ENCODE data around the gene NCAM1.
"Not testable (repeated sequence)": the region's sequence is repeated elsewhere in the genome, so short reads cannot be mapped to it uniquely, and the experiment has no call there.

Gene NCAM1

DNA sequence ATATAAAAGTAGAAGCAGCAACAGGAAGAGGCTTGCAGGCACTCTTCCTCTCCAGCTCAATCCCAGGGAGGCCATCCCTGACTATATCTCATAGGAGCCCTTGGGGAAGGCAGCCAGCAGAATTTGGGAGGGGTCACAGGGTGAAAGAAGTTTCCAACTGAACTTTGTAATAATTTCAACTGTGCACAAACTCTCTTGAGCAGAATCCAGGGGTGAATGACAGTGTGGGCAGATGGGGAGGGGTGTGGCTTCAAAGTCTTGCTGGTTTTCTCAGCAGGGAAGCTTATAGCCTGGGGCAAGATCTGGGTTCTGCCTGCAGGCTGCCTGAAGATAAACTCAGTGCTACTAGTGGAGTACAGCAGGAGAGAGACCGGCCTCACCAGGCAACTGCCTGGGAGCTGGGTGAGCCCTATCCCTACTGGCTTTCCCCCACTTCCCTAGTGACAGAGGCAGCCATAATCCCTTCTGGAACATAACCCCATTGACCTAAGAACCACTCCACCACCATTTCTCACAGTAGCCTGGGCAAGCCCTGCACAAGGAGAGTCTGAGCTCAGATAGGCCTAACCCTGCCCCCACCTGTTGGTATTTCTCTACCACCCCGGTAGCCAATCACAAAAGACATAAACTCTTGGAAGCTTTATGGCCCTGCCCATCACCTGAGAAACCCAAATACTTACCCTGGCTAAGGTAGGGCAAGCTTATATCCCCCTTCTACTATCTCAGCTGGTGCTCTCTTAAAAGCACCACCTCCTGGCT is 335.4 kb downstream of the NCAM1 start:
- no peak overlapping the region for H3K4me3 ChIP-seq (ENCODE audit: low read length)
- DNase-seq (ENCODE audit: low read depth) = no peak
- TF ChIP-seq, protein P1, sequence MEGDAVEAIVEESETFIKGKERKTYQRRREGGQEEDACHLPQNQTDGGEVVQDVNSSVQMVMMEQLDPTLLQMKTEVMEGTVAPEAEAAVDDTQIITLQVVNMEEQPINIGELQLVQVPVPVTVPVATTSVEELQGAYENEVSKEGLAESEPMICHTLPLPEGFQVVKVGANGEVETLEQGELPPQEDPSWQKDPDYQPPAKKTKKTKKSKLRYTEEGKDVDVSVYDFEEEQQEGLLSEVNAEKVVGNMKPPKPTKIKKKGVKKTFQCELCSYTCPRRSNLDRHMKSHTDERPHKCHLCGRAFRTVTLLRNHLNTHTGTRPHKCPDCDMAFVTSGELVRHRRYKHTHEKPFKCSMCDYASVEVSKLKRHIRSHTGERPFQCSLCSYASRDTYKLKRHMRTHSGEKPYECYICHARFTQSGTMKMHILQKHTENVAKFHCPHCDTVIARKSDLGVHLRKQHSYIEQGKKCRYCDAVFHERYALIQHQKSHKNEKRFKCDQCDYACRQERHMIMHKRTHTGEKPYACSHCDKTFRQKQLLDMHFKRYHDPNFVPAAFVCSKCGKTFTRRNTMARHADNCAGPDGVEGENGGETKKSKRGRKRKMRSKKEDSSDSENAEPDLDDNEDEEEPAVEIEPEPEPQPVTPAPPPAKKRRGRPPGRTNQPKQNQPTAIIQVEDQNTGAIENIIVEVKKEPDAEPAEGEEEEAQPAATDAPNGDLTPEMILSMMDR (IDR thresholded peaks at IDR 0.05; ENCODE audit: insufficient read depth, low read depth, low read length, missing control alignments) = no peak

DNA sequence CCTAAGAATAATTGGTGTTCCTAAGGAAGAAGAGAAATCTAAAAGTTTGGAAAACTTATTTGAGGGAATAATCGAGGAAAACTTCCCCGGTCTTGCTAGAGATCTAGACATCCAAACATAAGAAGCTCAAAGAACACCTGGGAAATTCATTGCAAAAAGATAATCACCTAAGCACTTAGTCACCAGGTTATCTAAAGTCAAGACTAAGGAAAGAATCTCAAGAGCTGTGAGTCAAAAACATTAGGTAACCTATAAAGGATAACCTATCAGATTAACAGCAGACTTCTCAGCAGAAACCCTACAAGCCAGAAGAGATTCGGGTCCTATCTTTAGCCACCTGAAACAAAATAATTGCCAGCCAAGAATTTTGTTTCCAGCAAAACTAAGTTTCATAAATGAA is 337.3 kb downstream of the NCAM1 start:
- H3K4me3 ChIP-seq (ENCODE audit: low read length); DNase-seq (ENCODE audit: low read depth): not testable (repeated sequence)

DNA sequence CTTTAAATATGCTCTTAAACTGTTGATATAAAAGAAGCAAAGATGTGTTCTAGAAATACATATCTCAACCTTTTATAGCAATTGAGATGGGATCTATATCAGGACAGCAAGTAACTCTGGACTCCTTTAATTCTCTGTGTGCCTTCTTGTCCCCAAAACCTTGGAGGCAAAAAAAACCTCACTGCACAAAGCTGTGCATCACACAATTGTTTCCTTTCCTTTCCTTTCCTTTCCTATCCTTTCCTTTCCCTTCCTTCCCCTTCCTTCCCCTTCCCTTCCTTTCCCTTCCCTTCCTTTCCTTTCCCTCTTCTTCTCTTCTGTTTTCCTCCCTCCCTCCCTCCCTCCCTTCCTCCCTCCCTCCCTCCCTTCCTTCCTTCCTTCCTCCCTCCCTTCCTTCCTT is 343.7 kb downstream of the NCAM1 start:
- no peak for DNase-seq (ENCODE audit: low read depth)
- TF ChIP-seq, protein P1 (IDR thresholded peaks at IDR 0.05; ENCODE audit: insufficient read depth, low read depth, low read length, missing control alignments) = no peak
- no peak overlapping the region for H3K4me3 ChIP-seq (ENCODE audit: low read length)

DNA sequence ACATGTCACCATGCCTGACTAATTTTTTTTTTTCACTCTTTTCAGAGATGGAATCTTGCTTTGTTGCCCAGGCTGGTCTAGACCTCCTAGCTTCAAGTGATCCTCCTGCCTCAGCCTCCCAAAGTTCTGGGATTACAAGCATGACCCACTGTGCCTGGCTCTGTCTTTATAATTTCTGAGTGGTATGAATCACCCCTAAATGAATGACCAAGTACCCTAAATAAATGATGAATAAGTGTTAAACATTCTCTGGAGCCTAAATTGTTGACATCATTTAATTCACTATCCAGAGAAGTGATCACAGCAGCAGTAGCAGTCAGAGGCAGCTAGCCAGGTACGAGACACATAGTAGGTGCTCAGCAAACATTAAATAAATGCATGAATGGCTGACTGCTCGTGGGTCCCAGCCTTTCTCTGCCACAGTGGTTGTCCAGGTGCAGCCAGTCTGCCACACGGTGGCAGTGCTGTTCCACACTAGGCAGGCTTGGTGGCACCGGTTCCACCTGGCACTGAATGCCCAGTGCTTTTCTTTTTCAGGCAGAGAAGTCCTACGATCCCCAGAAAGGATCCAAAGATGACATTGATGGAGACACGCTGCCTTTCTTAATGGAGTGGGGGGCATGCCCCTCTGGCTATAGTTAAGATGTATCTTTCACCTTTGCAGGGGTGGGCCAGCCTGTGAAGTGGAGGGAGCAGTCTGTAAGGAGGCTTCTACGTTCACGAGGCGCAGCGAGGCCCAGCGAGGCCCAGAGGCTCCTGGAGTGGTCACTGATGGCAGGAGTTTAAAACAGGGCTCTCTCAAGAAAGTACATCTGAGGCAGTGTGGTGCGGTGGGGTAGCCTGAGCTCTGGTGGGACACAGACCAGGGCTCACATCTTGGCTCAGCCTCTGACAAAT is 344.5 kb downstream of the NCAM1 start:
- H3K4me3 ChIP-seq (ENCODE audit: low read length) = no peak overlapping the region
- TF ChIP-seq, protein P1 (IDR thresholded peaks at IDR 0.05; ENCODE audit: insufficient read depth, low read depth, low read length, missing control alignments) = peak; percentile 100
- peak; percentile 74 for DNase-seq (ENCODE audit: low read depth)

DNA sequence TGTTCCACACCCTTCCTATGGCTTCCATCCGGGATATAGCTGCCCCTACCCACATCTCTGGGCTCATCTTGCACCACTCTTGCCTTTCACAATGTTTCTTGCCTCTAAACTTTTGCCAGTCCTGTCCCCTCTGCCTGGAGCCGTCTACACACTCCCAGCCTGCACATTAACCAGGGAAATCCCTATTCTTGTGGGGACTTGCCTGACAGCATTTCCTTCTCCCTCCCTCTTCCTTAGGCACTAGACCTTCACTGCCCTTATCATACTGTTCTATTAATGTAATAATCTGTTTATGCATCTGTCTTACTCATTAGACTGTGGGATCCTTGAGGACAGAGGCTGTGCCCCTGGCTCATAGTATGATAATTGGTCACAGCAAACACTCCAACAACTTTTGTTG is 347.4 kb downstream of the NCAM1 start:
- DNase-seq (ENCODE audit: low read depth) = peak; percentile 81
- TF ChIP-seq, protein P1 (IDR thresholded peaks at IDR 0.05; ENCODE audit: insufficient read depth, low read depth, low read length, missing control alignments) = no peak
- no peak overlapping the region for H3K4me3 ChIP-seq (ENCODE audit: low read length)

DNA sequence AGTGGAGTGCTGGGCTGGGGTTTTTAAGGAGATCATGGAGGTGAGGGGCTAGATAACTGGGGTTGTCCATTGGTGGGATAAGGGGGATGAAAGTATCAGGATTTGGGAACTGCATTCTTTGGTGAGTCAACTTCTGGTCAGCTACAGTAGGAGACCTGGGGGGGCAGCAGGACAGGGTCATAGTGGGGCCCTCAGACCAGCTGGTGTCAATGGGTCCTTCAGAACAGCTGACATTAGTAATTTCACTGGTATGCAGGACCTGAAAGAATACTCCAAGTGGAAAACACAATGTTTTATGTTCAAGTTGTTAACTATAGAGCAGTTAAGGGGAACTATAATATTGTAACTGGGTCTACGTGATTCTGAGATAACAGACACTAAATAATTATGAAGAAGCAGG is 350.3 kb downstream of the NCAM1 start:
- no peak overlapping the region for H3K4me3 ChIP-seq (ENCODE audit: low read length)
- no peak for DNase-seq (ENCODE audit: low read depth)
- TF ChIP-seq, protein P1 (IDR thresholded peaks at IDR 0.05; ENCODE audit: insufficient read depth, low read depth, low read length, missing control alignments) = no peak

DNA sequence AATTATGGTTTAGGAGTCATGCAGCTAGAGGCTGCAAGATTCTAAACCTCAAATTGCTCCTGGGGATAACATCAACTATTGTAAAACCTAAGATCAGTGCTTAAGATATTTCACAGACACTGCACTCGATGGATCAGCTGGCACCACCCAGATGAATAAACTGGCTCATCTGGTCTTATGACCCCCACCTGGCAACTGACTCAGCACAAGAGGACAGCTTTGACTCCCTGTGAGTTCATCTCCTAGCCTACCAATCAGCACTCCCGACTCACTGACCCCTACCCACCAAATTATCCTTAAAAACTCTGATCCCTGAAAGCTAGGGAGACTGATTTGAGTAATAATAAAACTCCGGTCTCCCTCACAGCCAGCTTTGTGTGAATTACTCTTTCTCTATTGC is 352.4 kb downstream of the NCAM1 start:
- H3K4me3 ChIP-seq (ENCODE audit: low read length) = no peak overlapping the region
- TF ChIP-seq, protein P1 (IDR thresholded peaks at IDR 0.05; ENCODE audit: insufficient read depth, low read depth, low read length, missing control alignments) = no peak
- DNase-seq (ENCODE audit: low read depth) = peak; percentile 72
